AG08395 (cell line): ENCODE data around the gene SREK1IP1.

ENCODE experiments used
- DNase-seq: peaks from one replicate; pipeline ENCODE4 v3.0.0; 2012; ENCODE audit warnings: mixed read lengths, low spot score

SREK1IP1 gene

DNA sequence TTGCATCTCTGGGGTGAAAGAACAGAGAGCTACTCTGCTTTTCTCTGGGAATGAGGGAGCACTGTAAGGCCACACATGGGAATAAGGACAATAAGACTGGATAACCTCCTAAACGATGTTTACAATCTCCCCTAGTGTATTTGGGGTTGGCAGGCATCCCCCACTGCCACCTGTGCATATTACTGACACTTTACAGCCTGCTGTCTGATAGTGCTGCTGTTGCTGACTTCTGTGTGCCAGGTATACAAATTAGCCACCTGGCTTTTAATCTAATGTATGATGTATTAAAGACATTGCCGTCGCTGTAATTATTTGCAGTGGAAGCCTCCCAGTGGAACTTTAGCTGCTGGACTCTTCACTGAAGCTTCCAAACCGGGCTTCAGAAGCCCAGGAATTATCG, 82.6 kb downstream of the SREK1IP1 start:
- DNase-seq = no peak

DNA sequence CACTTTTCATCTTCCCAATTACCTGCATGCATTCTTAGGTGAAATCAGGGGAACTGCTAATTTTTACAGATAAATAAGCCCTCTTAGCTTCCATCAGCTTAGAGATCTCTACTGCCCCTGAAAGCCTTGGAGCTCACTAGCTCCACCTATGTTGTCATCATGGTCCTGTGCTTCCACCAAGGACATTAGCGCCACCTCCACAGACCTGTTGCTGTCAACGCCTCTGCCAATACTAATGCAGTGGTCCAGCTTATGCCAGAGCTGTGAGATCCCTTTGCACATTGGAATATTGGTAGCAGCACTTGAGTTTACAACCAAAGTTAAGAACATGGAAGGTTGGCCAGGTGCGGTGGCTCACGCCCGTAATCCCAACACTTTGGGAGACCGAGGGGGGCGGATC, 85.9 kb downstream of the SREK1IP1 start:
- no peak for DNase-seq

DNA sequence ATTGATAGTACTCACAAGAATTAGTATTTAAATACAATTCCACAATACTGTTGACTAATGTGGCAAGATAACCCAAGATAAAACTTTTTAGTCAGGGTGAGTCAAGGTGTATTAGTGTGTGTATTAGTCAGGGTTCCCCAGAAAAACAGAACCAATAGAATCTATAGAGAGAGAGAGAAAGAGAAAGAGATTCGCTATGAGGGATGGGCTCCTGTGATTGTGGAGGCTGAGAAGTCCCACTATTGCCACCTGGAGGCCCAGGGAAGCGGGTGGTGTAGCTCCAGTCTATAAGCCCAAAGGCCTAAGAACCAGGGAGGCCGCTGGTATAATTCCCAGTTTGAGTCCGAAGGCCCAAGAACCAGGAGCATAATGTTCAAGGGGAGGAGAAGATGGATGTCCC, 88.2 kb downstream of the SREK1IP1 start:
- no peak for DNase-seq

DNA sequence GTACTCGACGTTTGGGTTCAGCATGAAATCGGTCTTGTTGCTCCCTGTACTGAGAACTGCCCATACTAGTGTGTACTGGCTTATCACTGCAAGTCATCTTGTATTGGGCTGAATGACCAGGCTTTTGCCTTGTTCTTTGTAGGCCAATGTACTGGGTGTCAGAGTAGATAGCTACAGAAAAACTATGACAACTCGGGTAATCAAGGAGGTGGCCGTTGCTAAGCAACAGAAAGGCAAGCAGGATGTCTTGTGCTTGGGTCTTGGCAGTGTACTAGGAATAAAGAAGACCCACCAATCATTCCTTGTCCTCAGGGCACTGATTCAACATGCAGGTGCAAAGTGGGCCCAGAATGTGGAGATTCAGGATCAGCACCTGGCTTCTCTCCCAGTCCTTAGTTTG, 90.1 kb downstream of the SREK1IP1 start:
- no peak for DNase-seq

DNA sequence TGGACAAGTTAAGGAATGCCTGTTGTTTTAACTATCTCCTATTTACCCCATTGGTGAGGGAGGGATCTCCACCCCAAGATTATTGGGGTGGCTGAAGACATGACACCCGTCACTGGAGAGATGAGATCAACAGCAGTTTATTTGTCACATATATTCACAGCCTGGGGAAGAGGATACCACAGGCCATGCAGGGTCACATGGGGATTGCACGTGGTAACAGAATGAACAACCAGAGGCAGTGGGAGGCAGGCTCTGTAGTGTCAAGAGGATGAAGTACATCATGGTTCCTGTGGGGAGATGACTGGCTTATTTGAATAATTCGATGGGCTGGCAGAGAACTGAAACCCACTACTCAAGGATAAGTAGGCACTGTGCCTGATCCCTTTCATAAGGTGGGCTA, 96.8 kb downstream of the SREK1IP1 start:
- DNase-seq = no peak

DNA sequence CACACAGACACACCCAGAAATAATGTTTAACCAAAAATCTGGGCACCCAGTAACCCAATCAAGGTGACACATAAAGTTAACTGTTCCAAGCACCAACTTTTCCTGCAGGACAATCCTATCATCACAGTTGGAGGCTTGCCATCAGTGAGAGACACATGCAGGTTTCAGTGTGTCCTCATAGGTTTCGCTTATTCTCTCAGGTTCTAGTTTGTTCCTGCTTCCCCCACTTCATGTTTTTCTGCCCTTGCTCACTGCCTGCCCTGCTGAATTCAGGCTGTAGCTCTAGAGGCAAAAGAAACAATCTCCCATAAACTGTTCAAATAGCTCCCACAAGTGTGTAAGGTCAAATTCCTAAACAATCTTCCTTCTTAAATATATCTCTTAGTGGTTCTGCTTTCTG, 98.2 kb downstream of the SREK1IP1 start:
- DNase-seq = no peak
